Vagina (tissue), 2 donors: Measurements from ENCODE around the gene TBC1D14. TPM values are rescaled to one million over a fixed set of nuclear protein-coding genes. Genes with fewer than 3 reads are reported as not detected.

Experiments
- DNase-seq, 2 donors: peaks; one replicate each; pipeline ENCODE4 v3.0.0-alpha.2; 2017; ENCODE audit errors: extremely low spot score in 2 of 2
- H3K27ac ChIP-seq: fragments of 200-600 bp; sonication (generic); one replicate; pipeline ENCODE4 v1.5.1; 2019
- H3K27me3 ChIP-seq: fragments of 200-600 bp; sonication (generic); one replicate; pipeline ENCODE4 v1.5.1; 2019
- H3K36me3 ChIP-seq, 2 donors: fragments of 200-600 bp; sonication (generic); one replicate each; pipeline ENCODE4 v1.5.1; 2017 to 2019
- H3K4me1 ChIP-seq: fragments of 200-600 bp; sonication (generic); one replicate; pipeline ENCODE4 v1.5.1; 2019
- H3K4me3 ChIP-seq, 2 donors: fragments of 200-600 bp; sonication (generic); 1 replicate in 1 of 2; 2 replicates in 1 of 2; pipeline ENCODE4 v1.5.1; 2016 to 2019
- H3K9me3 ChIP-seq: fragments of 200-600 bp; sonication (generic); one replicate; pipeline ENCODE4 v1.5.1; 2019
- POLR2A ChIP-seq, 2 donors: fragments of 450-650 bp; IDR thresholded peaks; one replicate each; pipeline ENCODE4 v1.6.1; 2017; ENCODE audit warnings: antibody characterized with exemption in 2 of 2, mild to moderate bottlenecking in 2 of 2, moderate library complexity in 2 of 2
- POLR2AphosphoS5 ChIP-seq, 2 donors: sonication (generic); formaldehyde crosslinking; IDR thresholded peaks; one replicate each; pipeline ENCODE4 v1.9.0; 2017; ENCODE audit warnings: antibody characterized with exemption in 2 of 2, mild to moderate bottlenecking in 2 of 2, low read depth in 1 of 2; ENCODE audit not compliant: insufficient read depth in 1 of 2
- intact Hi-C: fragments of 100-400 bp; cut with DNase I; formaldehyde crosslinking; loops from one replicate; pipeline ENCODE4 v1.15.1; 2023
- total RNA-seq: library from RNA; depleted of rRNA; stranded (reverse); fragments of >200 nt; gene quantifications from one replicate; pipeline ENCODE4 v1.2.3, GENCODE V29; 2016
- TF ChIP-seq, protein P1 (sequence below), 3 experiments: fragments of 450-650 bp in 2 of 3; fragments of 200-600 bp in 1 of 3; sonication (generic) in 1 of 3; IDR thresholded peaks; one replicate each; pipeline ENCODE4 v1.5.1; 2017 to 2019; ENCODE audit warnings: antibody characterized with exemption in 3 of 3, mild to moderate bottlenecking in 2 of 3, moderate library complexity in 2 of 3

The TBC1D14 gene
- total RNA-seq, 1 donor from 2014 or later = 35.4 TPM

GRCh38 chr4:6987588-6987961 lies 77.9 kb downstream of the TBC1D14 start:
- TF ChIP-seq POLR2A (IDR thresholded peaks at IDR 0.05) = no peak
- TF ChIP-seq, protein P1, sequence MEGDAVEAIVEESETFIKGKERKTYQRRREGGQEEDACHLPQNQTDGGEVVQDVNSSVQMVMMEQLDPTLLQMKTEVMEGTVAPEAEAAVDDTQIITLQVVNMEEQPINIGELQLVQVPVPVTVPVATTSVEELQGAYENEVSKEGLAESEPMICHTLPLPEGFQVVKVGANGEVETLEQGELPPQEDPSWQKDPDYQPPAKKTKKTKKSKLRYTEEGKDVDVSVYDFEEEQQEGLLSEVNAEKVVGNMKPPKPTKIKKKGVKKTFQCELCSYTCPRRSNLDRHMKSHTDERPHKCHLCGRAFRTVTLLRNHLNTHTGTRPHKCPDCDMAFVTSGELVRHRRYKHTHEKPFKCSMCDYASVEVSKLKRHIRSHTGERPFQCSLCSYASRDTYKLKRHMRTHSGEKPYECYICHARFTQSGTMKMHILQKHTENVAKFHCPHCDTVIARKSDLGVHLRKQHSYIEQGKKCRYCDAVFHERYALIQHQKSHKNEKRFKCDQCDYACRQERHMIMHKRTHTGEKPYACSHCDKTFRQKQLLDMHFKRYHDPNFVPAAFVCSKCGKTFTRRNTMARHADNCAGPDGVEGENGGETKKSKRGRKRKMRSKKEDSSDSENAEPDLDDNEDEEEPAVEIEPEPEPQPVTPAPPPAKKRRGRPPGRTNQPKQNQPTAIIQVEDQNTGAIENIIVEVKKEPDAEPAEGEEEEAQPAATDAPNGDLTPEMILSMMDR (IDR thresholded peaks at IDR 0.05) = no peak
- TF ChIP-seq POLR2AphosphoS5 (IDR thresholded peaks at IDR 0.05; ENCODE audit: insufficient read depth in 1 of 2, low read depth in 1 of 2) = no peak
- H3K9me3 ChIP-seq = no peaks in the 10 kb centered on the region
- H3K27me3 ChIP-seq = no peaks in the 10 kb centered on the region
- no peaks in the 10 kb centered on the region for H3K36me3 ChIP-seq
- H3K4me3 ChIP-seq = peak overlapping the region; percentile 79 to 95
- H3K27ac ChIP-seq = peak overlapping the region; percentile 96
- H3K4me1 ChIP-seq = peaks cover 77% of the 10 kb centered on the region
- intact Hi-C loops = no loop called here
- DNase-seq = no peak

DNA sequence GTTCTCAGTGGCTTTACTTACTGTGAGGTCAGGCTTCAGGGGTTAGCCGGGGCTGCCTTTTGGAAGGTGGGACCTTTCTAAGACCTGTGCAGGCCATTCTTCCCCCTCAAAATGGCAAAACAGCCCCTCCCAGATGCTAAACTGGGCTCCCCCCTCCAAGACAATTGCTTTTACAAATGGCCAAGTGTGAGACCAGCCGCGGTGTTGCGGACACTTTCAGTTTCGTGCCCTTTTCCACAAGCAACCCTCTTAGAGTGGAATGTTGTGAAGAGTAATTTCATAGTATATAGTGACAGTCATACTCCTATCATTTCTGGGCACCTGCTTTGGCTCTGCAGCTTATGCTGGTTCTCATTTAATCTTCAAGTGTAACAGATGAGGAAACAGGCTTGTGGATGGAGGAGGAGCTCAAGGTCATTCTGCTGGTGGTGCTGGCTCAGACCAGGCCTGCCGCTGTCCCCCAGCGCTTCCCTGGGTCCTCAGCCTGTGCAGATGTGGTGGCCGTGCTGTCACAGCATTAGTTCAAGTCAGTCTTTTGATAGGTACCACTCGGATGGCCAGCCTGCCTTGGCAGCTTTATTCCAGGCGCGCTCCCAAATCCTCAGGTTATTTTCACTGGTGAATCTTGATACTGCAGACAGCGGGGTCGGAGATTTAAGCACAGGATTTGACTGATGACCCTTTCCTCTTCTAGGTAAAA lies 78.5 kb downstream of the TBC1D14 start:
- Histone ChIP-seq H3K4me3 (peak overlapping the region; percentile 79 to 95), H3K36me3 (no peaks in the 10 kb centered on the region), H3K27me3 (no peaks in the 10 kb centered on the region), H3K27ac (peak overlapping the region; percentile 96), H3K4me1 (peaks cover 82% of the 10 kb centered on the region), H3K9me3 (no peaks in the 10 kb centered on the region)
- no peak for DNase-seq
- TF ChIP-seq, protein P1 (IDR thresholded peaks at IDR 0.05) = no peak
- TF ChIP-seq POLR2A (IDR thresholded peaks at IDR 0.05) (no peak), POLR2AphosphoS5 (IDR thresholded peaks at IDR 0.05; ENCODE audit: insufficient read depth in 1 of 2, low read depth in 1 of 2) (no peak)
- intact Hi-C loops = no loop called here

GRCh38 chr4:6989331-6989923 lies 79.8 kb downstream of the TBC1D14 start:
- Histone ChIP-seq H3K36me3 (peaks cover 0 to 5% of the 10 kb centered on the region in 2 donors), H3K27ac (no peak overlapping the region), H3K4me3 (no peak overlapping the region), H3K27me3 (no peaks in the 10 kb centered on the region), H3K4me1 (peaks cover 73% of the 10 kb centered on the region), H3K9me3 (no peaks in the 10 kb centered on the region)
- DNase-seq = no peak
- TF ChIP-seq POLR2A (IDR thresholded peaks at IDR 0.05) (no peak), POLR2AphosphoS5 (IDR thresholded peaks at IDR 0.05; ENCODE audit: insufficient read depth in 1 of 2, low read depth in 1 of 2) (no peak)
- TF ChIP-seq, protein P1 (IDR thresholded peaks at IDR 0.05) = no peak
- intact Hi-C loops = no loop called here

- no peak overlapping the region for H3K4me3 ChIP-seq
- H3K27me3 ChIP-seq = no peaks in the 10 kb centered on the region
- intact Hi-C loops = loop anchor here (10.0 kb wide), 1 partner anchor 76 kb away; no protein-coding TSS in a partner anchor
- TF ChIP-seq, protein P1 (IDR thresholded peaks at IDR 0.05) = no peak
- TF ChIP-seq POLR2AphosphoS5 (IDR thresholded peaks at IDR 0.05; ENCODE audit: insufficient read depth in 1 of 2, low read depth in 1 of 2) = no peak
- TF ChIP-seq POLR2A (IDR thresholded peaks at IDR 0.05) = no peak
- H3K4me1 ChIP-seq = peaks cover 61% of the 10 kb centered on the region
- H3K27ac ChIP-seq = peak overlapping the region; percentile 51
- H3K9me3 ChIP-seq = no peaks in the 10 kb centered on the region
- no peak for DNase-seq
- peaks cover 0 to 16% of the 10 kb centered on the region in 2 donors for H3K36me3 ChIP-seq
Measured at GRCh38 chr4:6990661-6991060, 81.0 kb downstream of the TBC1D14 start.

- no peaks in the 10 kb centered on the region for H3K27me3 ChIP-seq
- H3K4me3 ChIP-seq = peak overlapping the region in 1 of 2 donors; percentile 12
- H3K4me1 ChIP-seq = peaks cover 55% of the 10 kb centered on the region
- peak overlapping the region; percentile 51 for H3K27ac ChIP-seq
- intact Hi-C loops = loop anchor here (10.0 kb wide), 1 partner anchor 76 kb away; no protein-coding TSS in a partner anchor
- TF ChIP-seq POLR2A (IDR thresholded peaks at IDR 0.05) (no peak), POLR2AphosphoS5 (IDR thresholded peaks at IDR 0.05; ENCODE audit: insufficient read depth in 1 of 2, low read depth in 1 of 2) (no peak)
- TF ChIP-seq, protein P1 (IDR thresholded peaks at IDR 0.05) = no peak
- peaks cover 0 to 21% of the 10 kb centered on the region in 2 donors for H3K36me3 ChIP-seq
- H3K9me3 ChIP-seq = no peaks in the 10 kb centered on the region
- DNase-seq = no peak
Measured at GRCh38 chr4:6991249-6991648, 81.6 kb downstream of the TBC1D14 start.
